ENCODE measurements around the gene GATAD1. TPM values are rescaled to one million over a fixed set of nuclear protein-coding genes. Genes with fewer than 3 reads are reported as not detected.

Gene GATAD1
- total RNA-seq, 1 experiment from 2014 or later, result 27.0 TPM

- H3K27me3 ChIP-seq (ENCODE audit: control insufficient read depth, insufficient read depth, low read length), result no peaks in the 10 kb centered on the region
- H3K27ac ChIP-seq (ENCODE audit: low read length), result peak overlapping the region; percentile 82
- H3K36me3 ChIP-seq (ENCODE audit: control insufficient read depth, insufficient read depth, low read length), result peaks cover 29% of the 10 kb centered on the region
- intact Hi-C loops (cut with micrococcal nuclease; ENCODE audit: unreplicated experiment) (loop anchor here (10.0 kb wide), 1 partner anchor 313 kb away; the partner anchor contains the start of gene CYP51A1), in situ Hi-C loops (cut with HindIII; ENCODE audit: low pct_unique_long_range_greater_than_20kb, low sequenced_read_pairs) (no loop called here)
- ChIA-PET POLR2A (interaction anchor here (0.6 kb wide), 1 partner anchor 74 kb away, joined by 4 read pairs; no protein-coding TSS in a partner anchor), CTCF (interaction anchor here (1.1 to 3.0 kb wide), 3 partner anchors 13 to 203 kb away, joined by 3 to 29 read pairs (median 4); partner anchors contain the start of genes ANKIB1 and KRIT1)
- TF ChIP-seq, protein P1, sequence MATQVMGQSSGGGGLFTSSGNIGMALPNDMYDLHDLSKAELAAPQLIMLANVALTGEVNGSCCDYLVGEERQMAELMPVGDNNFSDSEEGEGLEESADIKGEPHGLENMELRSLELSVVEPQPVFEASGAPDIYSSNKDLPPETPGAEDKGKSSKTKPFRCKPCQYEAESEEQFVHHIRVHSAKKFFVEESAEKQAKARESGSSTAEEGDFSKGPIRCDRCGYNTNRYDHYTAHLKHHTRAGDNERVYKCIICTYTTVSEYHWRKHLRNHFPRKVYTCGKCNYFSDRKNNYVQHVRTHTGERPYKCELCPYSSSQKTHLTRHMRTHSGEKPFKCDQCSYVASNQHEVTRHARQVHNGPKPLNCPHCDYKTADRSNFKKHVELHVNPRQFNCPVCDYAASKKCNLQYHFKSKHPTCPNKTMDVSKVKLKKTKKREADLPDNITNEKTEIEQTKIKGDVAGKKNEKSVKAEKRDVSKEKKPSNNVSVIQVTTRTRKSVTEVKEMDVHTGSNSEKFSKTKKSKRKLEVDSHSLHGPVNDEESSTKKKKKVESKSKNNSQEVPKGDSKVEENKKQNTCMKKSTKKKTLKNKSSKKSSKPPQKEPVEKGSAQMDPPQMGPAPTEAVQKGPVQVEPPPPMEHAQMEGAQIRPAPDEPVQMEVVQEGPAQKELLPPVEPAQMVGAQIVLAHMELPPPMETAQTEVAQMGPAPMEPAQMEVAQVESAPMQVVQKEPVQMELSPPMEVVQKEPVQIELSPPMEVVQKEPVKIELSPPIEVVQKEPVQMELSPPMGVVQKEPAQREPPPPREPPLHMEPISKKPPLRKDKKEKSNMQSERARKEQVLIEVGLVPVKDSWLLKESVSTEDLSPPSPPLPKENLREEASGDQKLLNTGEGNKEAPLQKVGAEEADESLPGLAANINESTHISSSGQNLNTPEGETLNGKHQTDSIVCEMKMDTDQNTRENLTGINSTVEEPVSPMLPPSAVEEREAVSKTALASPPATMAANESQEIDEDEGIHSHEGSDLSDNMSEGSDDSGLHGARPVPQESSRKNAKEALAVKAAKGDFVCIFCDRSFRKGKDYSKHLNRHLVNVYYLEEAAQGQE (IDR thresholded peaks at IDR 0.05; ENCODE audit: insufficient read depth in 1 of 2, low read depth in 2 of 2, low read length in 1 of 2), result no peak
- TF ChIP-seq TCF7L2 (IDR thresholded peaks at IDR 0.05; ENCODE audit: low read depth, low read length), result no peak
- 0 out of 2 replicates have a peak, but pooled peaks have one; percentile 38 for TF ChIP-seq POLR2AphosphoS5 (IDR thresholded peaks at IDR 0.05; ENCODE audit: low read depth, low read length)
- TF ChIP-seq SIN3A (IDR thresholded peaks at IDR 0.05; ENCODE audit: borderline replicate concordance, insufficient read depth, low read depth, low read length), result no peak
- TF ChIP-seq, protein P2, sequence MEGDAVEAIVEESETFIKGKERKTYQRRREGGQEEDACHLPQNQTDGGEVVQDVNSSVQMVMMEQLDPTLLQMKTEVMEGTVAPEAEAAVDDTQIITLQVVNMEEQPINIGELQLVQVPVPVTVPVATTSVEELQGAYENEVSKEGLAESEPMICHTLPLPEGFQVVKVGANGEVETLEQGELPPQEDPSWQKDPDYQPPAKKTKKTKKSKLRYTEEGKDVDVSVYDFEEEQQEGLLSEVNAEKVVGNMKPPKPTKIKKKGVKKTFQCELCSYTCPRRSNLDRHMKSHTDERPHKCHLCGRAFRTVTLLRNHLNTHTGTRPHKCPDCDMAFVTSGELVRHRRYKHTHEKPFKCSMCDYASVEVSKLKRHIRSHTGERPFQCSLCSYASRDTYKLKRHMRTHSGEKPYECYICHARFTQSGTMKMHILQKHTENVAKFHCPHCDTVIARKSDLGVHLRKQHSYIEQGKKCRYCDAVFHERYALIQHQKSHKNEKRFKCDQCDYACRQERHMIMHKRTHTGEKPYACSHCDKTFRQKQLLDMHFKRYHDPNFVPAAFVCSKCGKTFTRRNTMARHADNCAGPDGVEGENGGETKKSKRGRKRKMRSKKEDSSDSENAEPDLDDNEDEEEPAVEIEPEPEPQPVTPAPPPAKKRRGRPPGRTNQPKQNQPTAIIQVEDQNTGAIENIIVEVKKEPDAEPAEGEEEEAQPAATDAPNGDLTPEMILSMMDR (IDR thresholded peaks at IDR 0.05), result peak; percentile 63
- H3K4me1 ChIP-seq (ENCODE audit: control insufficient read depth, insufficient read depth, low read length), result peaks cover 7% of the 10 kb centered on the region
- no peaks in the 10 kb centered on the region for H3K9me3 ChIP-seq (ENCODE audit: control insufficient read depth, insufficient read depth, low read depth, low read length)
- peak overlapping the region; percentile 72 to 99 for H3K4me3 ChIP-seq (ENCODE audit: low read depth in 2 of 2, low read length in 2 of 2)
- ATAC-seq, result peak; percentile 63
- DNase-seq (ENCODE audit: low read depth, low spot score), result peak; percentile 61
- BruUV-seq (replicated peaks), result no TSS peak
These were observed 994 bp downstream of the GATAD1 start for GRCh38 chr7:92448205-92448747.

DNA sequence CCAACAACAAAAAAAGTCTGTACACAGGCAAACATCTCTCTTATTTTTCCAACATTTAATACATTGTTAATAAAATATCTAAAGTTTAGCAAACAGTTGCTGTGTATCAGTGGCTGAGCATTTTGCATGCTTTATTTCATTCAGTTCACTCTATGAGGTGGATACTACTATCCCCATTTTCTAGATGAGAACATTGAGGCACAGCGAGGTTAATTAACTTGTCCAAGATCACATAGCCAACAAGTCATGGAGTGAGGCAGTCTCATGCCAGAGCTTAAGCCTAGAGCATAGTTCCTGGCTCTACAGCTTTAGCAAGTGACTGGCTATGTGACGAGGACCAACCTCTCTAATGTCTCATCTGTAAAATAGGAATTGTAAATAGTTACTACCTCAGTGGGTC is 4.4 kb downstream of the GATAD1 start:
- ATAC-seq (no peak), DNase-seq (ENCODE audit: low read depth, low spot score) (no peak)
- Histone ChIP-seq H3K36me3 (ENCODE audit: control insufficient read depth, insufficient read depth, low read length) (peaks cover 46% of the 10 kb centered on the region), H3K4me3 (ENCODE audit: low read depth in 2 of 2, low read length in 2 of 2) (no peak overlapping the region), H3K4me1 (ENCODE audit: control insufficient read depth, insufficient read depth, low read length) (peaks cover 7% of the 10 kb centered on the region), H3K27ac (ENCODE audit: low read length) (no peak overlapping the region), H3K9me3 (ENCODE audit: control insufficient read depth, insufficient read depth, low read depth, low read length) (no peaks in the 10 kb centered on the region), H3K27me3 (ENCODE audit: control insufficient read depth, insufficient read depth, low read length) (no peaks in the 10 kb centered on the region)
- BruUV-seq (replicated peaks), result no TSS peak
- in situ Hi-C loops (cut with HindIII; ENCODE audit: low pct_unique_long_range_greater_than_20kb, low sequenced_read_pairs), result no loop called here
- CTCF ChIA-PET, result no interaction called here
- intact Hi-C loops (cut with micrococcal nuclease; ENCODE audit: unreplicated experiment), result no loop called here
- POLR2A ChIA-PET, result no interaction called here
- TF ChIP-seq POLR2AphosphoS5 (IDR thresholded peaks at IDR 0.05; ENCODE audit: low read depth, low read length), result no peak
- no peak for TF ChIP-seq SIN3A (IDR thresholded peaks at IDR 0.05; ENCODE audit: borderline replicate concordance, insufficient read depth, low read depth, low read length)
- TF ChIP-seq, protein P2 (IDR thresholded peaks at IDR 0.05), result no peak
- TF ChIP-seq TCF7L2 (IDR thresholded peaks at IDR 0.05; ENCODE audit: low read depth, low read length), result no peak
- TF ChIP-seq, protein P1 (IDR thresholded peaks at IDR 0.05; ENCODE audit: insufficient read depth in 1 of 2, low read depth in 2 of 2, low read length in 1 of 2), result no peak

Data from Panc1 (cell line).